GM18870 (cell line): ENCODE measurements around the gene ADPRHL1.

Source experiments
- ATAC-seq: cut with Tn5 transposase; IDR thresholded peaks from one replicate; pipeline ENCODE4 v1.9.1; 2021; ENCODE audit warnings: moderate library complexity; ENCODE audit not compliant: unreplicated experiment

ADPRHL1 gene

GRCh38 chr13:113351514-113352026 is 101.7 kb downstream of the ADPRHL1 start:
- ATAC-seq, result no peak

- ATAC-seq, result no peak
These were observed 102.4 kb downstream of the ADPRHL1 start for GRCh38 chr13:113350938-113351335.

- no peak for ATAC-seq
These were observed 103.0 kb downstream of the ADPRHL1 start for GRCh38 chr13:113350065-113350937.
